GM11168 (cell line): ENCODE measurements around the gene KLK15.

ENCODE experiments used
- in situ Hi-C: fragments of 300-500 bp; cut with MboI; formaldehyde crosslinking; loops from one replicate; pipeline ENCODE4 v1.12.0; 2022; ENCODE audit warnings: low sequenced_read_pairs; ENCODE audit not compliant: unreplicated experiment

The KLK15 gene

DNA sequence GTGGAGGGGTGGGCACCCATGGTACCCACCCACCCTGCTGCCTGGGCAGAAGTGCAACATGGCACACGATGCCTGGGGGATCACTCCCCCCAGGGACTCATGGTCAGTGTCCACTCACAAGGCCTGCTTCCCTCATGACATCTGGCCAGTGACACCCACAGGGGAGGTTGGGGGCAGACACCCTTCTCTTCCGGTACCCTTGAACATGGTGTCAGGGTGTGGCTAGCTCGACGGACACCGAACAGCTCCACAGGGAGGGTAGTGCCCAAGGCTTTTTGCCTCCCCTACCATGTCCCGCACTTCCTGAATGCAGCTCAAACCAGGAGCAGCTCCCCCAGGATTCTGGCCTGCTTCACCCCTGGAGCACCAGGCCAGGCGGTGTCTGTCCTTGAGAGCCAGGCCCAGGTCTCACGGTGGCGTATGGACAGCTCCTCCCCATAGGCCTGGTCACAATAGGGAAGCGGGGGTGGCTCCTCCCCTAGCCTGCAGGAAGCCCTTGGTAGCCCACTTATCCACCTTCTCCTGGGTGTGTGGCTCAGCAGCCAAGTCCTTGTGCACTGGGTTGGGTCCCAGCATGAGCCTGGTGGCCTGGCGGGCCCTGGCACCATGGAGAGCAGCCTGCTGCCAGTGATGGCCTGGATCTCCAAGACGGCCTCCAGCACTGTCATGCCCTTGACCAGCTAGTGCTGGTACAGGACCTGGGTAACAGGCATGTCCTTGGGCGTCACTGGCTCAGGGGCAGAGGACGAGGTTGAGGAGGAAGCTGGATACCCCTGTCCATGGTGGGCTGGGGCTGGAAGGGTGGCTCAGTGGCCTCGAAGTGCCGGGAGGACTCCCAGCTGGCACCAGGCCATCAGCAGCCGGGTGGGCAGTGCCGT, 35.4 kb downstream of the KLK15 start:
- in situ Hi-C loops = loop anchor here (25.0 kb wide), 1 partner anchor 436 kb away; the partner anchor contains the start of gene NAPSA

GRCh38 chr19:50797429-50797780, 36.0 kb downstream of the KLK15 start:
- in situ Hi-C loops = loop anchor here (25.0 kb wide), 1 partner anchor 435 kb away; the partner anchor contains the start of gene NAPSA

DNA sequence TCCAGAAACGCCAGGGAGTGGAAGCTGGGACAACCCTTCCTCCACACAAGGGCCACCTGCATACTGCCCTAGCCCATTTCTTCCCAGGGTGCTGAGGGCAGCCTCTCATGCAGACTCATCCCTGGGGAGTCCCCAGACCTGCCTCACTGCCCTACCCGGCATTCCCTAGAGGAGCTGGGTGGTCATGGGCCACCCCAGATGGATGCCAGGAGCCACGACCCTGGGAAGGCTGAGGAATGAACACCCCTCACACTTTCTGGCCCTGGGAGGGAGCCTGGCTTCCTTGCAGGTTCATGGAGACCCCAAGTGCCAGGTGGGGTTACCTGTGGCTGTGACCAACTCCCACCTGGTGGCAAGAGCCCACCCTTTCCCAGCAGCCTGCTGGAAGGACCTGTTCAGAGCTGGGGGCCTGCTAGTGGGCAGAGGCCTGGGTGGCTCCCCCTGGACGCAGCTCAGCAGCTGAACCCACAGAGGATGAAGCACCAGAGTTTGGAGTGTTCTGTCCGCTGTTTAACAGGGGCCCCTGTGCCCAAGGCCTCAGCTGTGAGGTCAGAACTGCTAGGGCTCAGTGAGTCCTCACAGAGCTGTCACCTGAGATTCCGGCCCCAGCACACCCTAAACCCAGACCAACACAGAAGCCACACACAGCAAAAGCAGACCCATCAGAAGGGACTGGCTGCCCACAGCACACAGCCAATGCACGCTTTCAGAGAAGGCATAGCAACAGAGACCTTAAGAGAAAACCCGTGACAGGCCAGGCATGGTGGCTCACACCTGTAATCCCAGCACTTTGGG, 36.5 kb downstream of the KLK15 start:
- in situ Hi-C loops = loop anchor here (25.0 kb wide), 1 partner anchor 435 kb away; the partner anchor contains the start of gene NAPSA

GRCh38 chr19:50796128-50796633, 37.2 kb downstream of the KLK15 start:
- in situ Hi-C loops = loop anchor here (25.0 kb wide), 1 partner anchor 434 kb away; the partner anchor contains the start of gene NAPSA

DNA sequence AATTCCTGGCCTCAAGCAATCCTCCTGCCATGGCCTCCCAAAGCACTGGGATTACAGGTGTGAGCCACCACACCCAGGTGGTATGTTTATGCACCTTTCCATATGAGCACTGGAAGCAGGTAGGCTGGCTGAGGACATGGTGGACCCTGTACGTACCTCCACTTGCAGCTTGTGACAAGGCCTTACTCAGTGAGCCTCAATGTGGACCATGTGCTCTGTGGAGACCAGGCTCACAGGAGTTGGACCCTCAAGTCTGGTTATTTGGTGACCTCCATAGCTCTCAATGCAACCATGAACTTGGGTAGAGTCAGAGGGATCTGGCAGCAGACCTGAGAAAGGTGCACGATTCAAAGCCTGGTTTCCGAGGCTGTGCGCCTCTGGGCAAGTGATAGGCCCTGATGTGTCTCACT, 37.7 kb downstream of the KLK15 start:
- in situ Hi-C loops = loop anchor here (25.0 kb wide), 1 partner anchor 433 kb away; the partner anchor contains the start of gene NAPSA

DNA sequence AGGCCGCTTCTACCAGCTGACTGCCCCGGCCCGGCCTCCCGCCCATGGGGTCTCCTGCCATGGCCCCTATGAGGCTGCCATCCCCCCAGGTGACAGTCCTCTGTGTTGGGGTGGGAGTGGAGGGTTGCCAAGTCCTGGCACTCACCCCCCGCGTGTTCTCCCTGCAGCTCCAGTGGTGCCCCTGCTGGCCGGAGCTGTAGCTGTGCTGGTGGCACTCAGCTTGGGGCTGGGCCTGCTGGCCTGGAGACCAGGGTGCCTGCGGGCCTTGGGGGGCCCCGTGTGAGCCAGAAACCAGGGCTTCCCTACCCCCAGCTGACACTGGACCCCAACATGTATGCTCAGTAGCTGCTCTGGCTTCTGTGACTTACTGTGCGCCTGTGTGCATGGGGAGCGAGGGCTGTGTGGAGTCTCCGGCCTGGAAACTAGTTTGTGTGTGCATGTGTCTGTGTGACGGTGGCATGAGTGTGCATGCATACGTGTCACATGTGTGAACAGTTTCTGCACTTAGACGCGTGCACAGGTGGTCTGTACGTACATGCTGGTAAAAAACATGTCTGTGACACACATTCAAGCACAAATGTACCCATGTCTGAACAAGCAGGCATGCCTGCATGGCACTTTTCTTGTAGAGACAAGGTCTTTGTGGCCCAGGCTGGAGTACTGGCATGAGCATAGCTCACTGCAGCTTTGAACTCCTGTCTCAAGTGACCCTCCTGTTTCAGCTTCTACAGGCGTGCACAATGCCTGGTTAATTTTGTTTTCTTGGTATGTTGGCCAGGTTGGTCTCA, 38.3 kb downstream of the KLK15 start:
- in situ Hi-C loops = loop anchor here (25.0 kb wide), 1 partner anchor 433 kb away; the partner anchor contains the start of gene NAPSA

DNA sequence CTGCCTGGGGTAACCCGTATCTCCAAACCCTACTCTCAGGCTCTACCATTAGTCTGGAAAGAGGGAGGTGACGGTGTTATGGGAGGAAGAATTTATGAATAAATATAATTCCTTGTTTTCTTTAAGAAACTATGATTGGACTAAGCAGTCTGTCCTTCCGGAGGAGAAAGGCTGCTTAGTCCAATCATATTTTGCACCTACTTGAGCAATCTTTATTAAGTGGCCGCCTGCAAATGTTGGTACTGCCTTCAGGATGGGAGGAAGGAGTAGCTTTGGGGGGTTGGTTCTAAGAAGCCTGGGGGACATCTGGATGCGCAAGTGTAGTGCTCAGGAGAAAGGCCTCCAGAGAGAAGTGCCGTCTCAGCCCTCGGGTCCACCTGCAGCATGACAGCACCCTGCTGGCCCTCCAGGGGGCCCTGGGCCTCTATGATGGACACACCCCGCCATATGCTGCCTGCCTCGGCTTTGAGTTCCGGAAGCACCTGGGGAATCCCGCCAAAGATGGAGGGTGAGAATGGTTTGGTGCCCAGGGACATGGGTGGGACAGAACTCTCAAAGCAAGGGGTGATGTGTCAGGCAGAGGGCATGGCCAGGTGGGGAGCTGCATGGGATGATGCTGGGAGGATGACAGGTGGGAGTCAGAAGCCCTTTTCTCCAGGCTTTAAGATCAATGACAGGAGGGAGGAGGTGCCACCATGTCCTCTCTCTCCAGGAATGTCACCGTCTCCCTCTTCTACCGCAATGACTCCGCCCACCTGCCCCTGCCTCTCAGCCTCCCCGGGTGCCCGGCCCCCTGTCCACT, 39.1 kb downstream of the KLK15 start:
- in situ Hi-C loops = loop anchor here (25.0 kb wide), 1 partner anchor 432 kb away; the partner anchor contains the start of gene NAPSA

DNA sequence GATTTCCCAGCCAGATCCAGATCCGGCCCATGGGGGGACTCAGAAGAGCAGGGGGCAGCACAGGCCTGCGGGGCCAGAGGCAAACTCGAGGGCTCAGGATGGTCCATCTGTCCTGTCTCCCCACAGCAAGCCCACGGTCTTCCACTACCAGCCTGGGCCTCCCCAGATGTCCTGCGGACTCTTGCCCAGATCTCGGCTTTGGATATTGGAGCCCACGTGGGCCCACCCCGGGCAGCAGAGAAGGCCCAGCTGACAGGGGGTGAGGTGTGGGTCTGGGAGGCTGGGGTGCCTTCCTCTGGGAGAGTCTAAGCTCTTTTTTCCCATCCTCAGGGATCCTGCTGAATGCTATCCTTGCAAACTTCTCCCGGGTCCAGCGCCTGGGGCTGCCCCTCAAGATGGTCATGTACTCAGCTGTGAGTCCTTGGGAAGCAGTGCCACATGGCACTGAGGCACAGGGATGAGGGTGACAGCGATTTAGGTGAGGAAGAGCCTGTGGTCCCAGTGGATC, 39.8 kb downstream of the KLK15 start:
- in situ Hi-C loops = loop anchor here (25.0 kb wide), 1 partner anchor 431 kb away; the partner anchor contains the start of gene NAPSA

DNA sequence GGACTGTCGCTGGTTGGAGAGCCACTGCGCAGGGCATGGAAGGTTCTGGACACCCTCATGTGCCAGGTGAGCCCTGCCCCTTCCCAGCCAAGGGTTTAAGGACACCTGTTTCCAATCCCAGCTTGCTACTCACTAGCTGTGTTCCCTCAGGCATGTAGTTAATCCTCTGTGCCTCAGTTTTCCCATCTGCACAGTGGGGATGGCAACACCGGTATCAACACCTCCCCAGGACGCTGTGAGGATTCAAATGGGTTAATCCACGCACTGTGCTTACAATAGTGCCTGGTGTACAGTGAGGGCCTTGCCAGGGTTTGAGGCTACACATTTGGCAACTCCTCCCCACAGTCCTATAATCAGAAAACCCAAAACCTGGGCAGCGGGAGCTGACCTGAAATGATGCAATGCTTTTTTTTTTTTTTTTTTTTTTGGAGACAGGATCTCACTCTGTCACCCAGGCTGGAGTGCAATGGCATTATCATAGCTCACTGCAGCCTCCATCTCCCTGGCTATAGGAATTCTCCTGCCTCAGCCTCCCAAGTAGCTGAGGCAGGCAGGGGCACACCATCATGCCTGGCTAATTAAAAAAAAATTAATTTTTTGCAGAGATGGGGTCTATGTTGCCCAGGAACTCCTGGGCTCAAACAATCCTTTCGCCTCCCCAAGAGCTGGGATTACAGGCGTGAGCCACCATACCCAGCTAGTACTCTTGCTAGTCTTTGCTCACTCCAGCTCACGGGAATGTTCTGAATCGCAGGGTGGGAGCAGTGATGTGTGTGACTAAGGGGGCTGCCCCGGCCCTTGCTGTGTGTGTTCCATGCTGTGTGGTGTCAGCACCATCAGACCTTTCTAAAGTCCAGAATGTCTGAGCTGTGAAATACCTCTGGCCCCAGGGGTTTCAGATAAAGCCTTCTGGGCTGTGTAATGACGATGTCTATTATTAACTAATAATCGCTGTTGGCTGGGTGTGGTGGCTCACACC, 40.8 kb downstream of the KLK15 start:
- in situ Hi-C loops = loop anchor here (25.0 kb wide), 1 partner anchor 430 kb away; the partner anchor contains the start of gene NAPSA

- in situ Hi-C loops = loop anchor here (25.0 kb wide), 1 partner anchor 429 kb away; the partner anchor contains the start of gene NAPSA
Measured at GRCh38 chr19:50791594-50792271, 41.6 kb downstream of the KLK15 start.

DNA sequence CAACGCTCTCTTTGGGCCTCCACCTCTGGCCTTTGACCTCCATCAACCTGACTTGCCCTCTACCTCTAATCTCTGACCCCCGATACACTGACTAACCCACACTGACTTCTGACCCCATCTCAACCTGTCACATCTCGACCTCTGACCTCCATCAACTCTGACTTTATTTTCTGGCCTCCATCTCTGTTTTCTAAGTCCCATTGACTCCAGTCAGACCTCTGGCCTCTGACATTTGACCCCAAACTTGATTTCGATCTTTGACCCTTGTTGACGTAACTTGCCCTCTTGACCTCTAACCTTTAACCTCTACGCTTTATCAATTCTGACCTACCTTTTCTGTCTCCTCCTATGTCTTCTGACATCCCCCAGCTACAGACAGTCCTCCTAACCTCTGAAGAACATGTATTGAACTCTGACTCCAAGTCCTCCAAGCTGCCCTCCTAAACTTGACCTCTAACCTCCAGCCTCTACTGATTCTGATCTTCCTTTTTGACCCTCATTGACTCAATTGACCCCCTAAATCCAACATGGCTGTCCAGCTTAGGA, 42.4 kb downstream of the KLK15 start:
- in situ Hi-C loops = loop anchor here (25.0 kb wide), 1 partner anchor 429 kb away; the partner anchor contains the start of gene NAPSA

GRCh38 chr19:50790396-50790795, 43.0 kb downstream of the KLK15 start, which contains the start of gene ACP4:
TSS of gene ACP4 (plus strand) at chr19:50790415. CDS start at chr19:50790415, 0 bp downstream.
- in situ Hi-C loops = loop anchor here (25.0 kb wide), 1 partner anchor 428 kb away; the partner anchor contains the start of gene NAPSA

GRCh38 chr19:50785329-50785728, 48.0 kb downstream of the KLK15 start:
- in situ Hi-C loops = loop anchor here (10.0 to 25.0 kb wide), 2 partner anchors 251 to 423 kb away; partner anchors contain the start of gene NAPSA

- in situ Hi-C loops = loop anchor here (10.0 to 25.0 kb wide), 2 partner anchors 250 to 422 kb away; partner anchors contain the start of gene NAPSA
Measured at GRCh38 chr19:50784710-50785109, 48.7 kb downstream of the KLK15 start.

DNA sequence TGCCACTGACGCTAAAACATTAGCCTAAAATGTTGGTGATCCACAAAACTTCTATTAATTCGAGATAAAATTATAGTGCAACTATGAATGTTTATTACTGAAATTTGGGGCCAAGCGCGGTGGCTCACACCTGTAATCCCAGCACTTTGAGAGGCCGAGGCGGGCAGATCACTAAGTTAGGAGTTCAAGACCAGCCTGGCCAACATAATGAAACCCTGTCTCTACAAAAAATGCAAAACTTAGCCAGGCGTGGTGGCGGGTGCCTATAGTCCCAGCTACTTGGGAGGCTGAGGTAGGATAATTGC, 49.6 kb downstream of the KLK15 start:
- in situ Hi-C loops = loop anchor here (10.0 to 25.0 kb wide), 2 partner anchors 249 to 421 kb away; partner anchors contain the start of gene NAPSA
